Pulmonary artery endothelial cell (primary cell): Measurements from ENCODE around the gene FANCC. TPM values are rescaled to one million over a fixed set of nuclear protein-coding genes. Genes with fewer than 3 reads are reported as not detected.

Experiments used
- DNase-seq: peaks from one replicate; pipeline ENCODE4 v3.0.0-alpha.2; 2011; ENCODE audit warnings: low read depth, low spot score
- total RNA-seq: library from RNA; depleted of rRNA; stranded (reverse); fragments of >200 nt; gene quantifications from 2 replicates; pipeline ENCODE4 v1.2.3, GENCODE V29; 2014

The FANCC gene
- total RNA-seq, 1 donor from 2014 or later: 5.1 TPM

- DNase-seq: no peak
These were observed 244.4 kb downstream of the FANCC start for GRCh38 chr9:95073042-95073607.

- no peak for DNase-seq
These were observed 245.6 kb downstream of the FANCC start for GRCh38 chr9:95071925-95072324.

- no peak for DNase-seq
These were observed 246.1 kb downstream of the FANCC start for GRCh38 chr9:95071450-95071849.

DNA sequence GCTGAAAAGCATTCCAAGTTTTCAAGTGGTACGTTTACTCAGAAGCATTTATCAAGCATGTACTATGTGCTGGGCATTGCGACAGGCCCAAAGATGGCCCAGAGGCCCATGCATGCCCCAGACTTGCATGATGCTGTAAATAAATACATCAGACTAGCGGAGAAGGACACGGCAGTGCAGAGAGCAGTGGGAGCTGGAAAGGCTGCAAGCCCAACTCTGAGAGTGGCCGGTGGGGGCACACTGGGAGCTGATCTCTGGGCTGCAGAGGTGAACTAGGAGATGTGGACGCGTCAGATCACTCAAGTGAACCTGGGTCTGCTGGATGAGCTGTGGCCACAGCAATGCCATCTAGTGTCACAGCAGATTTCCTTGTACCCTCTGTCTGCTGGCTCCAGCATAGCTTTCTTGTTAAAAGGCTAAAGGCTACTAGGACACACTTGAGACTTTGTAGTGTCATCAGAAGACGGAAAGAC is 246.9 kb downstream of the FANCC start:
- DNase-seq: no peak

DNA sequence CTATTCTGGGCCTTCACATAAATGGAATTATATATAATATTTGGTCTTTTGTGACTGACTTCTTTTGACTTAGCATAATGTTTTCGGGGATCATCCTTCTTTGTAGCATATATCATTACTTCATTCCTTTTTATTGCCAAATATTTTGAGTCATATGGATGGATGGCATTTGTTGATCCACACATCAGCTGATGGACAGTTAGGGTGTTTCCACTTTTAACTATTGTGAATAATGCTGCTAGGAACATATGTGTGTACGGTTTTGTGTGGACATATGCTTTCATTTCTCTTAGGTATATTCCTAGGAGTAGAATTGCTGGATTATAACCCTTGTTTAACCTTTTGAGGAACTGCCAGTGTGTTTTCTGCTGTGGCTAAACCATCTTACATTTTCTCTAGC is 249.6 kb downstream of the FANCC start:
- DNase-seq: no peak

DNA sequence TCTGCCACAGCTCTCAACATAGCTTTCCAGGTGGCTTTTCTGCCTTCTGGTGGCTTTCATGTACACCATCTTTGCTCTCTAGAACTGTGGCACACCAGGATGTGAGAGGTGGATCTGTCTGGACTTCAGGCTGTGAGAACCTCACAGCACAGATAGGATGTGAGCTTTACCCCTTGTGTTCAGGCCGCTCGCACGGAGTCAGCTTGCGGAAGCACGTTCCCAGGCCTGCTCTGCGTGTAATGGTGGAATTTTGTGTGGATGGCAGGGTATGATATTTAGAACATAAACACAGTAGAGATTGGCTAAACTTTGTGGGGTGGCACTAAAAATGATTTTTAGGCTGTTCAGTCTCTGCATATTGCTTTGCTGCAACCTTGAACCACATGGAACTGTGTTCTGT is 250.5 kb downstream of the FANCC start:
- no peak for DNase-seq

- no peak for DNase-seq
These were observed 252.3 kb downstream of the FANCC start for GRCh38 chr9:95065224-95065623.

GRCh38 chr9:95063300-95063699 is 254.2 kb downstream of the FANCC start:
- no peak for DNase-seq

- no peak for DNase-seq
These were observed 254.9 kb downstream of the FANCC start for GRCh38 chr9:95062596-95063065.

DNA sequence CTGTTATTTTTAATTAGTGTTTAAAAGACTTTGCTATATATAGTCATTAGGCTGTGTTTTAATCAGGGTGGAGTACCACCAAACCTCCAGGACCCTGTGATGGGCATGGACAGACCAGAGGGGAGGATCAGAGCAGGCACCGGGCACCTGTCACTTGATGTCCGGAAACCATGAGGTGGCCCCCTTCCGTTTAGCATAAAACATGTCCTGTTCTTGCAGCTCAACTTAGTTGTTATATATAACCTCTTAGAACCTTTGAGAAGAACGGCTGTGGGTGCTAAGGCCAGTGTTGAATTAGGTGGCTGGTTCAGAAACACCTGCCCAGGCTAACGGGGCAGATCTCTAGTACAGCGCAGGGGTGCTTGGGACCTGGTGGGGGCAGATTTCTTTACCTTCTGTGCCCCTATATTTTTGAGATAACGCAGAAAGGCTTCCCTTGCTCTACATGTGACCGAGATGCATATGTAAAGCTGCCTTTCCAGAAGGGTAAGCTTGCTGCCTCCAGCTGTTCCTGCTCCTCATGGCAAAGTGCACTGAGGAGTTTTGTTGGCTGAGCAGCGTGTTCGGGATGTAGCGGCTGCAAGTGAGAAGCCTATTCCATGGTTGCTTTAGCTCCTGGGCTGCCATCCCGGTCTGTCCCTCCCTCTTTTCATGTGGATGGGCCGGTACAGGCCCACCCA is 255.5 kb downstream of the FANCC start:
- no peak for DNase-seq

DNA sequence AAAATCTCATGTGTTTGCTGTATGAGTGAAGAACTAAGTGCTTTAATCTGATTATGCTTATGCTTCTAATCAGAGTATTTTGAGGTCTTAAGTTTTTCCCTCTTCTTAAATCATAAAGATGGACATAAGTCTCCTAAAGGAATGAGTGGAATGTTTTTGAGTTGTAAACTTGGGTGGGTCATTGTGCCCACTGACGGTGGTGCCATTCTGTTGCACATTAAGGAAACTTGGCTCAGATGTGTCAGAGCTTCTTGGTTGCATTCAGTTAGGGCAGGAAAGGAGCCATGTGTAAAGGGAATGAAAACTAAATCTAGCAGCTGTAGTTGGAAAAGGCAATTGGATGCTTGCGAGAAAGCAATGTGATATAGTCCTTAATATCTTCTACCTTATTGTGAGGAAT is 256.6 kb downstream of the FANCC start:
- no peak for DNase-seq

GRCh38 chr9:95060234-95060633 is 257.3 kb downstream of the FANCC start:
- no peak for DNase-seq

DNA sequence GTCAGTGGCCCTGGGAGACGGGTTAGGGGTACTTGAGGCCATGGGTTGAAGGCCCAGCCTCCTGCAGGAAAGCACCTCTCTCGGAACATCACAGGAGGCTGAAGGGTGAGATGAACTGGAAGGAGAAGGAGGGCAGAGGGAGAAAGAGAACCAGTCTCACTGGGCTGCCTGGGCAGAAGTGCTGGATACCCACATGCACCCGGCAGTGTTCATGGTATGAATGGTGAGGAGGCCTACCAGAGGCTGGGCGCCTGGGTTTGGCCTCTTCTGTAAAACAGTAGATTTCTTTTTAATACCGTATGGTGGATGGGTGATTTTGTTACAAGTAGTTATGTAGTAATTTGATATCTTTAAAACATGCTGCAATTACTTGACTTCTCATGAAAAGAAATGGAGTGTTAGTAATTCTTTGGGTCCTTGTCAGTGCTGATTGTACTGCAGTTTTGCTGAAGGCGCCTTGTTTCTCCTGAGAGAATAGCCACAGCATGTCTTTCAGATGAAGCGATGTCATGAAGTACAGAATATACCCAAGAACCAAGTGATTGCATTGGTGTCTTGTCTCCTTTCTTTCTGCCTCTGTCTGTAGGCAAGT is 258.6 kb downstream of the FANCC start:
- DNase-seq: no peak

DNA sequence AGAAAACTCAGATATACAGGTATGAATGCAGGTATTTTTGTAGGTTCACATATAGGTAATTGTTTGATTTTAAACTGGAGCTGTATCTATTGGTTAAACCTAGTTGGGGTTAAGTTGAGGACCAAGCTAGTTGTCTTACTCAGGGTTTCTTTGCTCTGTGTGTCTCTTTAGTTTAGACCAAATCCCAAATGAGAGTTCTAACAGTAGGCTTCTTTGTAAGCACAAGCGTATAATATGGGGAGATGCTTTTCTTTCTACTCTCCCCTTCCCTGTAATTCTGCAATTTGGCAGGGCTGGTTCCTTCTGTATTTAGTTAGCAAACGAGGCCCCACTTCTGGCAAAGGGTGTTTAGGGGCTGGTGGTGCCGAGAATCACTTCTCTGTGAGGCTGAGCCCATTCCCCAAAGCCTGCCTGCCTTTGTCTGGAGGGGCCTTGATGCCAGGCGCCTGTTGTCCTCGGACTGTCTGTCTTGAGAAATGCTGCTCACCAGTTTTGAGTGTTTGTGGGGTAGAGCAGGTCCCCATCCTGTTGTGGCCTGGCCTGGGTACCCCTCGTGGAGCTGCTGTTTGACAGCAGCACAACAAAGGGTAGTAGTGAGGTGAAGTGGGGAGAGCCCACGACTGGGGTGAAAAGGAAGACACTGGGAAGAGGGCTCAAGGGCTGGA is 259.3 kb downstream of the FANCC start:
- DNase-seq: no peak

- DNase-seq: no peak
These were observed 260.4 kb downstream of the FANCC start for GRCh38 chr9:95057101-95057500.

- peak; percentile 15 for DNase-seq
These were observed 261.5 kb downstream of the FANCC start for GRCh38 chr9:95055851-95056551.

DNA sequence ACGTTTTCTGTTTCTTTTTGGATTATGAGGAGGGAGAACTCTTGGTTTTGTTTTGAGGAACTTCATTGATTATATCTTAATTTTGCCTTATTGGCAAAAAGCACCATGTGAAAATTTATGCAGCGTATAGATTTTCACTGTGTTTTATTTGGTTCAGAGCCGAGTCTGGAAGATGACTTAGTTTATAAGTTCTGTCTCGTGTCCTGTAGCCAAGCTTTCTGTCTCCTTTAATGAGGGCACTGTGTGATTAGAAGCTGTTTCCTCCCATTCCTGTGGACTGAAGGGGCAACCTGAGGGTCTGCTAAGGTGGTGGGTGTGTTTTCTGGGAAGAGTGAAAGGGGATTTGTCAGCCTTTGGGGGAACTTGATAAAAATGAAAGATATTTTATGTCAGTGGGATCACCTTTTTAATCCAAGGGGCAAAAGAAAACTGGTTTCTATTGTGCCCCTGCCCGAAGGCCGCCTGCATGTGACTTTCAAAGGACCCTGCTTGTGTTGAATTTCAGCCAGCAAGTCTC is 262.1 kb downstream of the FANCC start:
- DNase-seq: no peak

DNA sequence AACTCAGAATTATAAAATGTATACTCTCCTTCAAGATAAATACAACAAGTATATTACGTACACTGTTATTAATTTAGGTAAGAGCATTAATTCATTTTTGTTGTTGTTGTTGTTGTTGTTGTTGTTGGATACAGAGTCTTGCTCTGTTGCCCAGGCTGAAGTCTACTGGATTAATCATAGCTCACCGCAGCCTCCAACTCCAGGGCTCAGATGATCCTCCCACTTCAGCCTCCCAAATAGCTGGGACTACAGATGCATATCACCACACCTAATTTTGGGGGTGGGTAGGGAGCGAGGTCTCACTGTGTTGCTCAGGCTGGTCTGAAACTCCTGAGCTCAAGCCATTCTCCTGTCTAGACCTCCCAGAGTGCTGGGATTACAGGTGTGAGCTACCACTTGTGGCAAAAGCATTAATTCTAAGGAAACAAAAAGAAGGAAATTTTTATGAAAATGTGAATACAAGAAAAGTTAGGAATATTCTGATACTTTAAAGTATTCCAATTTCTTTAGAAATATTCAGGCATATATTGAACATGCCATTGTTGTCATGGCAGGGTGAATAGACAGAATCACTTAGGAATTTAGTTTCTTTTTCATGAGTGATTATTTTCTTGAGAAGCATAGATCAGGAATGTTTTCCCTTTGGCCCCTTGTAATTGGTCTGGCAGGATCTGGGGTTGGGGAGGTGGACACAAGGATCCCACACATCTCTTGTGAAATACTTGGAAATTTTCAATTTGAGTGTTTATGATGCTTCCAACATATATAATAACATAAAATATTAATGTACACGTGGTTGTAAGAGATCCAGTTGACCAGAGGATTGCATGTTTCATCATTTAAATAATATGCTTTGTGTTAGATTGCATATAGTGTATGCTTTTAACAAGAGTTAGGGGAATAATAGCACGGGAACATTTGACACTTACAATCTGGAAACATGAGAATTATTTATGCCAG is 263.6 kb downstream of the FANCC start:
- DNase-seq: no peak

- no peak for DNase-seq
These were observed 267.7 kb downstream of the FANCC start for GRCh38 chr9:95049761-95050160.
